H1 (cell line): Measurements from ENCODE around the gene ZNF134. TPM values are rescaled to one million over a fixed set of nuclear protein-coding genes. Genes with fewer than 3 reads are reported as not detected.

Experiments used
- SAP30 ChIP-seq: fragments of 300-600 bp; sonication (generic); IDR thresholded peaks from 2 replicates; pipeline ENCODE4 v1.7.1; 2012; ENCODE audit warnings: low read length, moderate library complexity, mild to moderate bottlenecking, inconsistent platforms; ENCODE audit not compliant: insufficient read depth, insufficient replicate concordance
- polyA plus RNA-seq, 7 experiments: library from polyadenylated mRNA; depleted of rRNA in 3 of 7; stranded (reverse) in 5 of 7; unstranded in 2 of 7; fragments of >200 nt in 5 of 7; fragments of 200-250 nt in 2 of 7; gene quantifications; 1 replicate in 5 of 7; 2 replicates in 1 of 7; 4 replicates in 1 of 7; pipeline versions ENCODE4 v1.2.1 to v1.2.3, GENCODE V29; 2011 to 2013; ENCODE audit warnings: missing spikeins in 2 of 7, mixed read lengths in 2 of 7
- total RNA-seq: library from RNA; stranded (reverse); fragmentation: NEBNext Ultra II Directional; extraction: Animal tissue kit (Norgen Biotek cat#: 25700); gene quantifications from 2 replicates; pipeline ENCODE4 v1.2.1, GENCODE V29; 2021
- TF ChIP-seq, protein P1 (sequence below): IDR thresholded peaks from 2 replicates; pipeline ENCODE4 v1.6.1; 2012; ENCODE audit warnings: inconsistent platforms

Gene ZNF134
- total and polyA plus RNA-seq, 2 of the 8 experiments (the other 6 are each of a cell fraction or from before 2014, with no cell fraction given), result 16.6 to 54.6 TPM

DNA sequence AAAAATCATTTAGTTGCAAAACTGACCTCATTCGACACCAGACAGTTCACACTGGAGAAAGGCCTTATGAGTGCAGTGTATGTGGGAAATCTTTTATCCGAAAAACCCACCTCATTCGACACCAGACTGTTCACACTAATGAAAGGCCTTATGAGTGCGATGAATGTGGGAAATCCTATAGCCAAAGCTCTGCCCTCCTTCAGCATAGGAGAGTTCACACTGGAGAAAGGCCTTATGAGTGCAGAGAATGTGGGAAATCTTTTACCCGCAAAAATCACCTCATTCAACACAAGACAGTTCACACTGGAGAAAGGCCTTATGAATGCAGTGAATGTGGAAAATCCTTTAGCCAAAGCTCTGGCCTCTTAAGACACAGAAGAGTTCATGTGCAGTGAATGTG lies 7.1 kb upstream of the ZNF134 start (continued):
- TF ChIP-seq SAP30, result no peak
- TF ChIP-seq, protein P1, sequence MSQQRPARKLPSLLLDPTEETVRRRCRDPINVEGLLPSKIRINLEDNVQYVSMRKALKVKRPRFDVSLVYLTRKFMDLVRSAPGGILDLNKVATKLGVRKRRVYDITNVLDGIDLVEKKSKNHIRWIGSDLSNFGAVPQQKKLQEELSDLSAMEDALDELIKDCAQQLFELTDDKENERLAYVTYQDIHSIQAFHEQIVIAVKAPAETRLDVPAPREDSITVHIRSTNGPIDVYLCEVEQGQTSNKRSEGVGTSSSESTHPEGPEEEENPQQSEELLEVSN, result no peak
